ENCODE results near the gene C1GALT1.

Gene C1GALT1

GRCh38 chr7:7202375-7202720 is 20.0 kb downstream of the C1GALT1 start:
- no peak for DNase-seq

DNA sequence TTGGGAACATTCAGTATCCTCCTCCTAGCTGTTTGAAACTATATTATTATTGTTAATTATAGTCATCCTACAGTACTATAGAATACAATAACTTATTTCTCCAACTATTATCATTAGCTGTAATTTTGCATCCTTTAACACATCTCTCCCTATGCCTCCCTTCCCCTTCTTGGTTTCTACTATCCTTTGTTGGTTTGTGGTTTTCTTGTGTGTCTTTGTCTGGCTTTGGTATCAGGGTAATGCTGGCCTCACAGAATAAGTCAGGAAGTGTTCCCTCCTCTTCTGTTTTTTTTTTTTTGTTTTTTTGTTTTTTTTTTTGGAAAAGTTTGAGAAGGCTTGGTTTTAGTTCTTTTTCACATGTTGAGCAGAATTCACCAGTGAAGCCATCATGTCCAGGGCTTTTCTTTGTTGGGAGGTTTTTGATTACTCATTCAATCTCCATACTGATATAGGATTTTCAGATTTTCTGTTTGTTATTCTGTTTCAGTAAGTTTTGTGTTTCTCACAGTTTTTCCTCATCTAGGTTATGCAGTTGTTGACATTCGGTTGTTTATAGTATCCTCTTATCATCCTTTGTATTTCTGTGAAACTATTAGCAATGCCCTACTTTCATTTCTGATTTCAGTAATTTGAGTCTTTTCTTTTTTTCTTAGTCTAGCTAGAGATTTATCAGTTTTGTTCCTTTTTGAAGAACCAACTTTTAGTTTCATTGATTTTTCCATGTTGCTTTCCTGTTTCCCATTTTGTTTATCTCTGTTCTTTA is 21.6 kb downstream of the C1GALT1 start:
- no peak for DNase-seq

- DNase-seq, result no peak
Measured at GRCh38 chr7:7207876-7208275, 25.5 kb downstream of the C1GALT1 start.

DNA sequence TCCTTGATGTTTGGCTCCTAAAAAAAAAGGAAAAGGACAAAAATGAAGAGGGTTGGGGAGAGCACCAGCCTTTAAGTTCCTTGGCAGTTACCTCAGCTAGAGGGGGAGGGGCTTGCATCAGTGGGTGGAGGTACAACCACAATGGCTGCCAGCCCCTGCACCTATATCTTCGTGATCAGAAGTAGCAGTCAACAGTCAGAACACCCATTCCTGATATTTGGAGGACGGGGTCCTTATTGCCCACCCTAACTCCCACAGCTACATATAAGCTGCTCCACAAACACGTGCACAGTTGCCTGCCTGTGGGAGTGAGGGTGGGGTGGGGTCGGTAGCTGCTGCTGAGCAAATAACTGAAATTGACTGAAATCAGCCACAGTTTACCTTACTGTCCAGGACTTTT is 26.2 kb downstream of the C1GALT1 start:
- DNase-seq, result no peak

DNA sequence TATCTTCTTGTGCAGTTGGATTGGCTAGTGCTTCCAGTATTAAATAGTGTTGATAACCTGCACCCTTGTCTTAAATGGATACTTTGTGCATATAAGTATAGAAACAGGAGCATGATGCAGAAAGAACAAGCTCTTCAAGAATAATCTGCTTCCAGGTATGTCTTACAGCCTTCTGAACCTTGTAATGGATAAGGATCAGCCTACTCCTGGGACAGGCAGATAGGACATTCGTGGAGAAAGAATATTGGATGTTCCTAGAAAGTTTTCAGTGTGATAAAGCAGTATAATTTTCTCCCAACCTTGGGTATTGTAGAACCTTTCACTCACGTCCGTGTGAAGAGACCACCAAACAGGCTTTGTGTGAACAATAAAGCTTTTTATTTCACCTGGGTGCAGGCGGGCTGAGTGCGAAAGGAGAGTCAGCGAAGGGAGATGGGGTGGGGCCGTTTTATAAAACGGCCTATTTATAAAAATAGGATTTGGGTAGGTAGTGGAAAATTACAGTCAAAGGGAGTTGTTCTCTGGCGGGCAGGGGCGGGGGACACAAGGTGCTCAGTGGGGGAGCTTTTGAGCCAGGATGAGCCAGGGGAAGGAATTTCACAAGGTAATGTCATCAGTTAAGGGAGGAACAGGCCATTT is 27.2 kb downstream of the C1GALT1 start:
- DNase-seq, result no peak

DNA sequence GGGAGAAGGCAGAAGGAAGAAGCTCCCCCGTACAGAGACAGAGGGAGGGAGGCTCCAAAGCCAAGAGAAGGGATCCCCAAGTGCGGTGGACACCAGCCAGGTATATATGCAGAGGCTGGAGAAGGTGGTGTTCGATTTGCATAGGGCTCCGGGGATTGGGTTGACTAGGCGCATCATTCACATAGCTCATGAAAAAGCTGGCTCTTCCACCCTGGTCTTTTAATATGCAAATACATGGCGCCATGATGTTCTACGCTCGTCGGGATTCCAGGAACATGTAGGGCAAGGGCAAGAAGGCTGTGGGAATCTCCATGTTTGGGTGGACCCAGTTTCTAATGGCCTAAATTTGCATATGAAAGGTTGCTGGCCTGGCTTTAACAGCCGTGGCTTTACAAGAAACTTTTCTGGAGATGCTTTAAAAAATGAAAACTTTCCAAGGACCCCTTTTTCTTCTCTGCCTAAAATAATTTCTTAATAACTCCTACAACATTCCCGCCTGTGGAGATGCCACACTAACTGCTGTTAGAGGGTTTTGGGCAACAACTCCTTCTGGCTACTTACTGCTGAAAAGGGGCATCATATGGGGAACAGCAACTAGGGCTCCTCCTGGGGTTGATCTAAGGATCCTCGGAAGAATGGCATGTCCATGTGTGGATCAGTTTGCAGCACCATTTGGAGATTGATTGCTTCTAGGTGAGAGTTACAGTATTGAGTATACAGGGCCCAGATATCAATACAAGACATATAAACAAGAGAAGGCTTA is 28.3 kb downstream of the C1GALT1 start:
- no peak for DNase-seq

- no peak for DNase-seq
Measured at GRCh38 chr7:7212612-7213011, 30.3 kb downstream of the C1GALT1 start.

DNA sequence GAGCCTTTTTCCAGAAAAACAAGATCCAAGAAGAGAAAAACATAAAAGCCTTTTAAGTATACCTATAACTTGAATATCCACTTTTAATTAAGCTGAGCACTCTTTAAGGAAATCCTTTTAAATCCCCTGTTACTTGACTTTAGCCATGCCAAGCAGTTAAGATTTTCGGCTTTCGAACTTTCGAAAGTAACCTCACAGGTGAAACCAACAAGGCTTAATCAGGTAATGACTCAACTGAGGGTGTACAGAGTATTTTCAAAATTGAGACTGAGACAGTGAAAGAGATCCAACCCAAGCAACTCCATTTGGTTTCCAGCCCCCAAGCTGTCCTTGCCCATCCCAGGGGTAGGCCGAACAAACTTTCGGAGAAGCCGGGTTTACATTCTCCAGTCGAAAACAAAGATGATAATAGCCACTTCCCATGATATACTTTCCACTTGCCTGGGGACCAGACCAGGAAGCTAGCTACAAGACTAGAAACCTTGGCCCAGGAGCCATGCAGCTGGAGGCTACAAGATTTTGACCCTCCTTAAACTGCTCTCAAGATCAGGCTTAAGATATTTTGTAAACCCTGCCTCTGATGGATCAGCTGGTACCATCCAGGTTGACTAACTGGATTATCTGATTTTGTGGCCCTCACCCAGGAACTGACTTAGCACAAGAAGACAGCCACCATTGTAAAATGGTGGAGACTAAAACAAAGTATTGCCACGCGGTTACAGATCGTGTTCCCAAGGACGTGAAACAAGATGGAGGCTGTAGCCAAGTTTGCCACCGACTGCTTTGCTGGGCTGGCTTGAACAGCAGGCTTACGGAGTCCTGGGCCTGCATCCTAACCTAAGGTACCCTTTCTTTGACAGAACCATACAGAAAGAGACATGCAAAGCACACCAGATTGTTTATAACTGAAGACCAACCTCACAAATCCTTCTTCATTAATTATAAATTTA is 32.3 kb downstream of the C1GALT1 start:
- no peak for DNase-seq

DNA sequence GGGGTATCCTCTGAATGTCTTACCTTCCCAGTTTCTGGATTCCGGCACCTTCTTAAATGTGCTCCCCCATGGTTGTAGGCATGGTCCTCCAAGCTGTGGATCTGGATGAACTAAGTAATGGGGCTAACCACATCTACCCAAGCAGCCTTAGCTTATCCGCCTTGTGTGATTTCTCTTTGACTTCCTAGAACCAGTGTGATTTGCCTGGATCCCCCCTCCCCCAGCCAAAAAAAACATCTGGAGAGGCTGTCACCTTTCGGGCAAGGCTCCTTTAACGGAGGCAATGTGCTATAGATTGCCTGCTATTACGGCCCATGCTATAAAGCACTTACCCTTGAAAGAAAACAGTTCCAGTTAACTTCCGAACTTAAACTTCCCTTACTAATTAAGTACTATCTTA is 33.9 kb downstream of the C1GALT1 start:
- no peak for DNase-seq

DNA sequence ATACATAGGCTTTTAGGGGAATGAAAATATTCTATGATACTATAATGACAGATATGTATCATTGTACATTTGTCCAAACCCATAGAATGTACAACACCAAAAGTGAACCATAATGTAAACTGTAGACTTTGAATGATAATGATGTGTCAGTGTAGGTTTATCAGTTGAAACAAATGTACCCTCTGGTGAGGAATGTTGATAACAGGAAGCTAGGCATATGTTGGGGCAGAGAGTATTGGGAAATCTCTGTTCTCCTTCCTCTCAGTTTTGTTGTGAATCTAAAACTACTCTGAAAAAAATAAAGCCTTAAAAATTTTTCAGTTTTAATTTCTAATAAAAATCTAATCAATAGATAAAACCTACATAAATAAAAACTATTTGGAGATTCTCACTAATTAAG is 36.9 kb downstream of the C1GALT1 start:
- no peak for DNase-seq

GRCh38 chr7:7220821-7221220 is 38.5 kb downstream of the C1GALT1 start:
- DNase-seq, result no peak

- DNase-seq, result no peak
Measured at GRCh38 chr7:7221599-7222038, 39.3 kb downstream of the C1GALT1 start.

DNA sequence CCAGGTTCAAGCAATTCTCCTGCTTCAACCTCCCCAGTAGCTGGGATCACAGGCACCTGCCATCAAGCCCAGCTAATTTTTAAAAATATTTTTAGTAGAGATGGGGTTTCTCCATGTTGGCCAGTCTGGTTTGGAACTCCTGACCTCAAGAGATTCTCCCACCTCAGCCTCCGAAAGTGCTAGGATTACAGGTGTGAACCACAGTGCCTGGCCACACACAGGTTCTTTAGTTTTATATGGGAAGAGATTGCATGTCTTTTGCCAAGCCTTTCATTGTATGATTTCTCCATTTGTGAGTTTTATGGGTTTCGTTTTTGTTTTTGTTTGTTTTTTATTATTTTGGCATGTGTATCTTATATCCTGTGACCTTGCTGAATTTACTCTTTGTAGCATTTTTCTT is 40.9 kb downstream of the C1GALT1 start:
- DNase-seq, result no peak

DNA sequence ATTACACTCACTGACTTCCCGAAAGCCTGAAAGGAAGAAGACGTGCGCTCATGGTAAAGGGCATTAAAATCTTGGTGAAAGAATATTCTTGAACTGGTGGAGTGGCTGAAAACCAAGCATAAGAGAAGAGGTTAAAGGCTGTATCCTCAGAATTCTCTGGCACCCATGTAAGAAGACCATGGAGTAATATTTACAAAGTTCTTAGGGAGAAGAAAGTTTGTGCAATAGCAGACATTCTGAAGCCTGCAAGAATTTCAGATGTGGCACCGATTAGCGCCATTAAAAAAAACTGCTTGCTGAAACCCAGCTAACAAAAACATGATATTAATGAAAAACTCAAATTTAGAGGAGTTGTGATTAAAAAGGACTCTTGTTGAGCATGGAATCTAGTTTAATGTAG is 44.1 kb downstream of the C1GALT1 start:
- DNase-seq, result no peak

DNA sequence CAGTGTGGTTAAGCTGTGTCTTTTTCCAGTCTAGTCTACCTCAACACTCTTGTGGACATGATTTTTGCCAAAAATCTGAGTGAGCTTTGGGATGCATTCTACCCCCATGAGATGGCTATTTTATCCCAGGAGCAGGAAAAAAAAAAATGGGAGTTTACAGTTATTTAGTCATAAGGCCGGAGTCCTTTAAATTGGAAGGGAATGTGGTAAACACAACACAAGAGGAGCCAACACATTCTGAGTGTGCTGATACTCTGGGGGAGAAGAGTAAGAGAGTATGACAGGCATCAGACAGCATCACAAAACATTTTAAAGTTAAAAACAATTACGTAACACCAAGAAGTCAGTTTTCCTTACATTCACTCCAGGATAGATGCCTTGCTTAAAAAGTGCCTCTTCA is 46.1 kb downstream of the C1GALT1 start:
- DNase-seq, result no peak

- no peak for DNase-seq
Measured at GRCh38 chr7:7228967-7229366, 46.6 kb downstream of the C1GALT1 start.

- DNase-seq, result no peak
Measured at GRCh38 chr7:7231000-7231399, 48.7 kb downstream of the C1GALT1 start.

DNA sequence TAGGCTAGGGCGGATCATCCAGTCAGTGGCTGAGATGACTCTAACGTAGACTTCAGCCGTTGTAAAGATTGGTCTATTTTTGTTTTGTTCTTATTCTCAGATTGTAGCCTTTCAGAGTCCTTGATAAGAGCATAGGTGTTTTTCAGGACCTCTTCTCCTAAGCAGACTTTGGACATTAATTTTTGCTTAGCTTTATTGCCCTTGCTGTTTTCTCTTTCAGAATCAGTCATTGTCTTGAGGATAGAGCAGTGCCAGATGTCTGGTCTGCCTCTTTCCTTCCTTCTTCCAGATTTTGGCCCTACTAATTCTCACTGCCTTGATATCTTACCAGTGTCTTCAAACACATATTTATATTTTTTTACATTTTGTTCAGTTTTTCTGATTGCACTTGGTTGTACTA is 49.5 kb downstream of the C1GALT1 start:
- DNase-seq, result no peak

- DNase-seq, result no peak
Measured at GRCh38 chr7:7235347-7235746, 53.0 kb downstream of the C1GALT1 start.

GRCh38 chr7:7236041-7236440 is 53.7 kb downstream of the C1GALT1 start:
- DNase-seq, result no peak

DNA sequence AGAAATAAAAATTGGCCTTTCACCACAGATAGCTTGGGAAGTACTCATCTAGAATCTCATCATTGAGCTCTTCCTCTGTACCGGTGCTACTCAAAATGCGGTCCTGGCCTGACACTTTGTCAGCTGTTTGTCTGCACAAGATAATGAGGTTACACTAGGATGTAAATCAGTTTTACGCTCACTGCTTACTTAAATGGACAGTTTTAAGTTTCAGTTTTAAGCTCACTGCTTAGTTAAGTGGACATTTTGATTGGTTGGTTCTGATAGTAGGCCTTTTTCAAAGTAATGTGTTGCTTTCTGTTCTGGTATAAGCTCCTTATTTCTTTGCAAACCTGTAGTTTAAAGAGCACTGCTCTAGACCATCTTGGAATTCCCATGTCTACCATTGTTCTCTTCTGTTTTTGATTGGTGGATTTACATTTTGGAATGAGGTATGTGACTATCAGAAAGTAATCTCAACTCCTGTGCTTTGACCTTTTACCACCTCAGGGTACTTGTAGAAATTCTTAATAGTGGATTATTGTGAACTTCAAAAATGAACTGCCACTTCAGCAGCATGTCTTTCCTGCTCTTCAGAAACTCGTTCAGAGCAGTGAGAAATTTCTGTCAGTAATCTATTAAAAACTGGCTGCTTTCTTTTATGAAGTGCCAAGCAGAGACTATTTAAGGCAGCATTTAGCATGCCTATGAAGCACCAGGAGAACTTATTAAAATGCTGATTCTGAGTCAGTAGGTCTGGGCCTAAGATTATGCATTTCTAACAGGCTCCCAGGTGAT is 55.0 kb downstream of the C1GALT1 start:
- no peak for DNase-seq

DNA sequence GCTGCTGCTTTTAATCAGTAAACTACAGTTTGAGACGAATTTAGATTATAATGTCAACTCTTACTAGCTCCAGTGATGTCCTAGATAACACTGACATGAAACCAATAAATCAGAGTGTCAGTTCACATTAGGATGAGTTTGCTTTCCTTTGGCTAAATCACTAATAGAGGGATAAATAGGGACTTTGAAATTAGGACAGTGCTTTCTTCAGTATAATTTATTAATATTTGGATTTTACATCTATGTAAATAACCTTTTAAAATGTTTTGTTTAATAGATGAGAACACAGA is 55.6 kb downstream of the C1GALT1 start:
- no peak for DNase-seq
